ENCODE data around the gene FXYD1.

Gene FXYD1

DNA sequence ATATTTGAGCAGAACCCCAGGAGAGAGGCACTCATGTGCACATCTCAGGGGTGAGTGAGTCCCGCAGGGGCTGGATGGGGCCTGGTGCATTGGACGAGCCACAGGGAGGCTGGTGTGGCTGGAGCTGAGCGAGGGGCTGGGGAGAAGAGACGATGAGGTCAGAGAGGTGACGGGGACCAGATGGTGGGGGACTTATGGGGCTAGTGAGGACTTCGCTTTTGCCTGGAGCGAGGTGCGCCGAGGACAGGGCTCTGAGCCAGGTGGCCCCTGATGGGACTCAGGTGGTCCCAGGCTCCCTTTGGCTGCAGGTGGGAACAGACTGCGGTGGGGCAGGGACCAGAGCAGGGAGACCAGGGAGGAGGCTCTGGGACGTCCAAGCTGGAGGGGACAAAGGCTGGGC, 29.9 kb upstream of the FXYD1 start:
- DNase-seq = no peak

DNA sequence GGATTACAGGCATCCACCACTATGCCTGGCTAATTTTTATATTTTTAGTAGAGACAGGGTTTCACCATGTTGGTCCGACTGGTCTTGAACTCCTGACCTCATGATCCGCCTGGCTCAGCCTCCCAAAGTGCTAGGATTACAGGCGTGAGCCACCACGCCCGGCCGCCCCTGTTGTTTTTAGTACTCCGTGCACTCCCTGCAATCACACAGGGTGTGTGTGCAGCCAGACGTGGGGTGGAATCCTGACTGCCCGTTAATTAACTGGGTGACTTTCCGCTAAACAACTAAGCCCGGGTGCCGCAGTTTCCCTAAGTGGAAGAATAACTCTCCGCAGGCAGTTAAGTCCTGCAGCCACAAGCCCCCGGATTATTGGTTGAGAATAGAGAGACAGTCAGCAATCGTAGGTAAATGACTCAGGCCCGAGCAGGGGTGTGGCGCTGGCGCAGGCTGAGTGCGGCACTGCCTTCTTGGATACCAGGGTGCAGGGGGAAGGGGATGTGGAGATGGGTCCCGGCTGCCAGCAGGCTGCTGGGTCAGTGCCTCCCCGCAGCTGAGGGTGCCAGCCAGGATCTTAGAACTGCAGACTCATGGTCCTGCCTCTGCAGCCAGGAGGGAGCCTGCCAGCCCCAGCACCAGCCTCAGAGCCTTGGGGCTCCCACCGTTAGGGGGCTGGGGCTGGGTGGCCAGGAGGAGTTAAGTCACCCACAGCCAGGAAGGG, 29.1 kb upstream of the FXYD1 start:
- DNase-seq = no peak

GRCh38 chr19:35110974-35111373, 27.6 kb upstream of the FXYD1 start:
- no peak for DNase-seq

DNA sequence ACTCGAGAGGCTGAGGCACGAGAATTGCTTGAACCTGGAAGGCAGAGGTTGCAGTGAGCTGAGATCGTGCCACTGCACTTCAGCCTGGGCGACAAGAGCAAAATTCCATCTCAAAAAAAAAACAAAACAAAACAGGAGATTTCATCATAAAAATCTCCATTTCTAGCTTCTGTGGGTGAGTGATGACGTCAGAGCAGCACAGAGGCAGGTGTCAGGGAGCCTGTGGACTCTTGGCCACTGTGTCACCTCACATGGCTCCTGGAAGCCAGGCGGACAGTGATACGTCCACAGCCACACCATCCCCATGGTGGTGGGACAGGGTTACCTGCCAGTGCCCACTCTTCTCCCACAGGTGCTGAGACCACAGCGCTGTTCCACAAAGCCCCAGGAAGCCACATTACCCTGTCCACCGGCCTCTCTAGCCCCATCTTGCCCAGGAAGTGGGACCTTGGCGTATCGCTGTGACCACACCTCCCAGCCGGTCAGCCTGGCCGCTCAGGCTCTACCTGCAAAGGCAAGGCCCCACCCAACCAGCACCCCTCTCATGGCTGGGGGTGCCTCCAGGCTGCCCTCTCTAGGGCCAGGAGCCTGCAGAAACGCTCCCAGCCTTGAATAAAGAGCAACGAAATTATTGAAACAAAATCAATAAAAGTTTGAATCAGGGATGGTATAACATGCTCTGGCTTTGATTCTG, 25.5 kb upstream of the FXYD1 start:
- DNase-seq = no peak

DNA sequence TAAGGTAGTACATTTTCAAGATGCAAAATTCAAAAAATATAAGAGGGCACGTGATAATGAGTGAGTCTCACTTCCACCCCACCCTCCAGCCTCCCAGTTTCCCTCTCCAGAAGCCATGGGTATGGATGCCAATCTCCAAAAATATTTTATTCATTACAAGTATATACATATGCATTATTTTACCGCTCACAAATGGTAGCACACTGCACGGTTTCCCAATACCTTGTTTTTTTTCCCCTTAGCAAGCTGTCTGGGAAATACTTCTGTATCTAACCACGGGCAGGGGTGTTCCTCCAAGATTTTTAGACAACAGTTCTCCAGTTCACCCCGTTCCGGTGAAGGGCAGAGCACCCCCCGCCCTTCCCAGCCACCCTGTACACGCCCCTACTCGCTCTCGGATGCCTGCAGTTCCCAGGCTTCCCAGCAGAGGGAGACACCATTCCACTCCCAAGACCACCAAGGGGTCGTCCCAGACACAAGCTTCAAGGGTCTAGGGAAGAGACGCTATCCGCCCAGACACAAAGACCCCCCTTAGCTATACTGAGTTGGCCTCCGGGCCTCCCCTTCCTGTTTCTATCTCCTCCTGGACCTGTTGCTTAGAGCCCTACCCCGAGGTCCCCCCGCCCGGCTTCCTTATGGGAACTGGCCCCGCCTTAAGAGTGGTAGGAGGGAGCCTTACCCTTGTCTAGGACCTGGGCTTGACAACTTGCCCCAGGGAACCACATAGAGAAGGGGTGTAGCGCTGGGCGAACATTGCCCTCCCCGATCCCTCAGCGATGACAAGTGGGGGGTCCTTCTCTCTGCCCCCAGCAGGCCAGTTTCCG, 24.1 kb upstream of the FXYD1 start:
- no peak for DNase-seq

DNA sequence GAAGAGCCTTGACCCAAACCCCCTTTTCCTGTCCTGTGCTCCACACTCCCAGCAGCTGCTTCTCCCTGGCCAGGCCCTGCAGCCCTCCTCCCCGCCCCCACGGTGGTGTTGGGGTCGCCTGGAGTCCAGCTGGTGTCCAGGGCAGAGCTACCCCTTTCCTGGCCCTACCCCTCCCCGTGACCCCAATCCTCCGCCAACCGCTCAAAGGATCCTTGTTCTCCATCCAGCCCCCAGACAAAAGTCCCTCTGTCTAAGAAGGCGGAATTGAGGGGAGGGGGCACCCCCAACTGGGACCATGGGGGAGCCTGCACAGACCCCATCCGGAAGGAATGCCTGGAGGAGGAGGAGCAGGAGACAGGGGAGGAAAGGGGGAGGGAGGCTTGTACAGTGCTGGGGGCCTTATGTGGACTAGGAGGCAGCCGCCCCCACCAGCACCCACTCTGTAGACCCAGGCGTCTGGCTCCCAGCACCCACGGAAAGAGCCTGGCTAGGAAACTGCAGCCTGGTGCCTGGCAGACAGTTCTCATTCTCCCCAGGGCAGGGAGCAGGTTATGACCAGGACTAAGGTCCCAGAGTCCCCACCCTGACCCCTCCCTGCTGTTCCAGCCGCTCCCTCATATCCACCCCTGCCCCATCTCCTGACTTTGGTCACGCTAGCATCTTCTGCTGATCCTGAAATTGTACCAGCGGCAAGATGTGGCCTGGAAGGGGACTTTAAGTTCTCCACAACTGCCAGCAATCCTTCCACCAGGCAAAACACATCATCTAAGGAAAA, 23.3 kb upstream of the FXYD1 start, which contains the start of gene FXYD3:
FXYD3 (plus strand) TSS at position 647 of the 775 bp plus-strand sequence. CDS start 3,554 bp downstream, outside the sequence.
- no peak for DNase-seq

GRCh38 chr19:35116072-35116801, 22.4 kb upstream of the FXYD1 start:
- DNase-seq = no peak

DNA sequence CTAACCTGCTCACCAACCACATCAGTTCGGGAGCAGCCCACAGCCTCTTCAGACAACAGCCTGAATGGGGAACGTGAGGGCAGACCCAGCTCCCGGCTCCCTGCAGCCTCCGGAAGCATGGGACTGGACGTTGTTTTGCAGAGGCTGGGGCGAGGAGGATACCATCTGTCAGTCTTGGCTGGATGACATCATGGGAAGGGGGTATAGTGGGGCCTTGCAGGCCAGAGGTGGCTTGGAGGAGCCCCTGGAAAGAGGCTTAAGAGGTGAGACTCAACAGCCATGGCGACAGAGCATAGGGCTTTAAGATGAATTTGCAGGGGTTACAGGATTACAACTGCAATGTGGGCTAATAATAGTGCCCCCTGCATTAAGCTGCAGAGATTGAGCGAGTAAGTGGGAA, 21.5 kb upstream of the FXYD1 start:
- no peak for DNase-seq

DNA sequence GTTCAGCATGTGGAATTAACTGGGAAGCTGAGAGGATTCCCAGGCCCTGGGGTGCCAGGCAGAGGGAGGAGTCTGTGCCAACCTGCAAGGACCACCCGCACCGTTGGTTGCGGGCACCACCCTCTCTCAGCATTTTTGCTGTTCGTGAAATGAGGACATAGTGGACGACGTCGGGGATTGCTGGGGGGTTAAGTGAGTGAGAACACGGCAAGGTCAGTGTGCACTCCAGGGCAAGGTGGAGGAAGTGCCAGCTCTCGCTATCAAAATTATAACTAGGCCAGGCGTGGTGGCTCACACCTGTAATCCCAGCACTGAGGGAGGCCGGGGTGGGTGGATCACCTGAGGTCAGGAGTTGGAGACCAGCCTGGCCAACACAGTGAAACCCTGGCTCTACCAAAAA, 20.8 kb upstream of the FXYD1 start:
- no peak for DNase-seq

DNA sequence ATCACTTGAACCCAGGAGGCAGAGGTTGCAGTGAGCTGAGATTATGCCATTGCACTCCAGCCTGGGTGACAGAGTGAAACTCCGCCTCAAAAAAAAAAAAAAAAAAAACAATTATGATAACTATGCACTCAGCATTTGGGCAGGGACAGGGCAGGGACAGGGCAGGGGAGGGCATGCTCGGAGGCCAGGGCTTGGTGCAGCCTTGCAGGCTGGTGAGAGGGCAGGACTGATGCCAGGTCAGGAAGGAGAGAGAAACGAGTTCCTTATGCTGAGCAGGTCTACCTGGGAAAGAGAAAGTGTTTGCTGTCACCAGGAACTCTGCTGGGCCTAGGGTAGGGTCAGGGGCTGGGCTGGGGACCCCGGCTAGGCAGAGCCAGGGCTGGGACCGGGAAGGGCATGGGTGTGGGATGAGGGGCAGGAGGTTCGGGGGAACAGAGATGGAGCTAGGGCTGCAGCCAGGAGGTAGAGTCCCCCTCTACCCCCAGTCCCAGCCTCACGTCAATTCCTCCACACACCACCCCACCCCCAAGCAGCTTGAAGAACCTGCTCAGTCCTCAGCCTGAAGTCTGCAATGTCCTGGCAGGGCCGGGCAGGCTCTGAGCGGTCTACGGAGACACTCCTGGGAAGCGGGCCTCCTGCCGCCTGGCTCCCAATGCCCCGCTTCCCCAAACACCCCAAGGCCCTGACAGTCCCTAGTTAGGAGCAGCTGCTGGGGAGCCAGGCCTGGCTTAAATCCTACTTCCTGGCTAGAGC, 20.2 kb upstream of the FXYD1 start:
- no peak for DNase-seq

- DNase-seq = no peak
Observed at GRCh38 chr19:35119091-35119490, 19.5 kb upstream of the FXYD1 start.

DNA sequence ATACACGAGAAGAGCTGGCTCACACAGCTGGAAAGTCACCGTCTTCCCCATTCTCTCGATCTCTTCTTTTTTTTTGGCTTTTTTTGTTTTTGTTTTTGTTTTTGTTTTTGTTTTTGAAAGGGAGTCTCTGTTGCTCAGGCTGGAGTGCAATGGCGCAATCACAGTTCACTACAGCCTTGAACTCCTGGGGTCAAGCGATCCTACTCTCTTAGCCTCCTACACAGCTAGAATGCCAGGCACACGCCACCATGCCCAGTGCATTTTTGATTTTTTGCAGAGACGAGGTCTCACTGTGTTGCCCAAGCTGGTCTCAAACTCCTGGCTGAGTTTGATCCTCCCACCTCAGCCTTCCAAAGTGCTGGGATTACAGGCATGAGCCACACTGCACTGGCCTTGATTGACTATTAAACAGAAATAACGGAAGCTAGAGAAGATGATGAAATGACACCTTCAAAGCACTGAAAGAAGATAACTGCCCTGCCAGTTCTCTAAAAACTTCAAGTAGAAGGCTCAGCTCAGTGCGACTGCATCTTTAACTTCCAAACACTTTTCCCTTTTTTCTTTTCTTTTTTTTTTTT, 19.0 kb upstream of the FXYD1 start:
- no peak for DNase-seq

DNA sequence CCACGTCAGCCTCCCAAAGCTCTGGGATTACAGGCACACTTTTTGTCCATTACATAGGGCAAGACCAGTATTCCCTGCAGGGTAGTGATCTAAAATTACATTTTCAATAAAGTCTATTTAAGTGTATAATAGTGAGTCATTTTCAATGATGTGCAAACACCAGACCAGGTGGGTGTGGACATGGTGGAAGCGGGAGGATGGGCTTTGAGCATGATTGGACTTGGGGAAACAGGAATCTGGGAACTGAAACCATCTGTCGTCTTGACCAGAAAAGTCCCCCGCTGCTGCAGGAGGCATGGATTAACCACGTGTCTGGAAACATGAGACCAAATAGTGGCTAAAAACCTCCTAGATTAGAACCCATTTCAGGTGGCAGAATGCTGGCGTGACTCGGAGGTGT, 18.1 kb upstream of the FXYD1 start:
- no peak for DNase-seq

GRCh38 chr19:35120898-35121297, 17.7 kb upstream of the FXYD1 start:
- no peak for DNase-seq

GRCh38 chr19:35122687-35123551, 15.7 kb upstream of the FXYD1 start:
- DNase-seq = no peak

DNA sequence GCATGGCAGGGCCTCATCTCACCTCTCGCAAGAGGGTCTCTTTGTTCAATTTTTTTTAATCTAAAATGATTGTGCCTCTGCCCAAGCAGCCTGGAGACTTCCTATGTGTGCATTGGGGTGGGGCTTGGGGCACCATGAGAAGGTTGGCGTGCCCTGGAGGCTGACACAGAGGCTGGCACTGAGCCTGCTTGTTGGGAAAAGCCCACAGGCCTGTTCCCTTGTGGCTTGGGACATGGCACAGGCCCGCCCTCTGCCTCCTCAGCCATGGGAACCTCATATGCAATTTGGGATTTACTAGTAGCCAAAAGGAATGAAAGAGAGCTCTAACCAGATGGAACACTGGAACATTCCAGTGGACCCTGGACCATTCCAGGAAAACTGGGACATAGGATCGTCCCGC, 15.1 kb upstream of the FXYD1 start:
- no peak for DNase-seq

DNA sequence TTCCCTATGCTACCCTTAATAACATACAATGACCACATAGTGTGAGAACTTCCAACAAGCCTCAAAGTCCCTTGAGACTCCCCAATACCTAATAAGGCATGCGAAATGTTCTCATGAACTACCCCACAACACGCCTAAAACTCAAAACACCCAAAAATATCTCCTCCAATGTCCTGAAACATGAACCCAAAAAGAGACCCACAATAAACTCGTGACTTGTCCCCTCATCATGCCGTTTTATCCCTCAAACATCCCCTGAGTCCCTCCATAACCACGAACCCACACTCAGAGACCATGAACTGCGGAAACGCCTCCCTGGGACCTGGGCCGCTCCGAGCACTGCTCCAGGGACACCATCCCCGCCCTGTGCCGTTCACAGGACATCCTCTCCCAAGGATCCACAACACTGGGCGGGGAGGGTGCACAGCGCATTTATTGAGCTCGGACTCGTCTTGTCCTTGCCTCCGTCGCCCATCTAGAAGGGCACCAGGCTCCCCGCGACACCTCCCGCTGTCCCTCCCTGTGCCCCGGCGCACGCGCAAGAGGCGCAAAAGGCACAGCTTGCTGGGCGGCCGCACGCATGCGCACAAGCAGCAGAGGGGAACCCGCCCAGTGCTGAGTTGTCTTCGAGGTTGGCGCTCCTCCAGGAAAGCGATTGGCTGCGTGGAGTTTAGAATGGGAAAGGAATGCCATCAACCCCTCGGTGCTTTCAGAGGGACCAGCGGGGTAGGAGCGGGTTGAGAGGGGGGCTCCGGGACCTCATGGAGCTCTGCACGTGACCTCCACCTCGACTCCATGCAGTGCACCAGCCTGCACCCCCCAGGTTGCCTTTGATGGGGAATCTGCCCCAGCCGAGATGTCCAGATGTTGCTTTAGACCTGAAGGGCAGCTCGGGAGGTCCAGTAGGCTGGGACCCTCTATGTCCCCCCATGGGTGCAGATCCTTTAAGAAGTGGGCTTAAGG, 14.2 kb upstream of the FXYD1 start:
- no peak for DNase-seq

GRCh38 chr19:35125270-35125717, 13.3 kb upstream of the FXYD1 start:
- no peak for DNase-seq

All from NCI-H510A (cell line).